Measurements from ENCODE around the gene TXNL4A. TPM values are rescaled to one million over a fixed set of nuclear protein-coding genes. Genes with fewer than 3 reads are reported as not detected.

Gene TXNL4A
- total and polyA plus RNA-seq, 3 donors from 2014 or later = 37.4 to 158 (median 47.0) TPM

GRCh38 chr18:79971211-79971952 is 17.0 kb downstream of the TXNL4A start:
- Histone ChIP-seq H3K27ac (no peak overlapping the region), H3K4me1 (no peaks in the 10 kb centered on the region), H3K27me3 (no peaks in the 10 kb centered on the region), H3K36me3 (ENCODE audit: low read depth, missing control alignments) (no peaks in the 10 kb centered on the region), H3K9me3 (no peaks in the 10 kb centered on the region), H3K4me3 (no peak overlapping the region)
- no peak for DNase-seq
- no peak for TF ChIP-seq POLR2A (IDR thresholded peaks at IDR 0.05)
- no peak for TF ChIP-seq CTCF (IDR thresholded peaks at IDR 0.05)
- 89 to 91% methylated on average over 16 to 17 of the region's 17 CpGs for WGBS, 2 donors
- intact Hi-C loops (cut with DNase I; ENCODE audit: low total_unique reads) = no loop called here

GRCh38 chr18:79970419-79971133 is 17.8 kb downstream of the TXNL4A start:
- Histone ChIP-seq H3K36me3 (ENCODE audit: low read depth, missing control alignments) (no peaks in the 10 kb centered on the region), H3K9me3 (no peaks in the 10 kb centered on the region), H3K4me3 (no peak overlapping the region), H3K27ac (no peak overlapping the region), H3K4me1 (no peaks in the 10 kb centered on the region), H3K27me3 (no peaks in the 10 kb centered on the region)
- DNase-seq = no peak
- TF ChIP-seq CTCF (IDR thresholded peaks at IDR 0.05) = no peak
- 86 to 87% methylated on average over 12 of the region's 12 CpGs for WGBS, 2 donors
- intact Hi-C loops (cut with DNase I; ENCODE audit: low total_unique reads) = no loop called here

- H3K27me3 ChIP-seq = no peaks in the 10 kb centered on the region
- H3K9me3 ChIP-seq = no peaks in the 10 kb centered on the region
- H3K27ac ChIP-seq = peak overlapping the region in 1 of 2 donors; percentile 15
- DNase-seq = no peak
- H3K36me3 ChIP-seq (ENCODE audit: low read depth, missing control alignments) = no peaks in the 10 kb centered on the region
- no peaks in the 10 kb centered on the region for H3K4me1 ChIP-seq
- H3K4me3 ChIP-seq = peak overlapping the region; percentile 59 to 66
- WGBS, 2 donors = 13 to 19% methylated on average over 17 to 24 of the region's 24 CpGs
- TF ChIP-seq POLR2A (IDR thresholded peaks at IDR 0.05) (no peak), CTCF (IDR thresholded peaks at IDR 0.05) (no peak)
- intact Hi-C loops (cut with DNase I; ENCODE audit: low total_unique reads) = no loop called here
Measured at GRCh38 chr18:79965119-79965902, 23.1 kb downstream of the TXNL4A start.

- Histone ChIP-seq H3K27me3 (no peaks in the 10 kb centered on the region), H3K9me3 (no peaks in the 10 kb centered on the region), H3K27ac (peak within 1 kb of the TSS in 1 of 2 donors; percentile 15), H3K4me1 (no peaks in the 10 kb centered on the region), H3K4me3 (peak within 1 kb of the TSS; percentile 59 to 66), H3K36me3 (ENCODE audit: low read depth, missing control alignments) (no peaks in the 10 kb centered on the region)
- TF ChIP-seq POLR2A (IDR thresholded peaks at IDR 0.05) (no peak), CTCF (IDR thresholded peaks at IDR 0.05) (peak in 2 of 3 experiments; percentile 33 to 39)
- intact Hi-C loops (cut with DNase I; ENCODE audit: low total_unique reads) = no loop called here
- peak; percentile 52 for DNase-seq
- WGBS, 2 donors = 0 to 6% methylated on average over 19 to 53 of the region's 73 CpGs
Measured at GRCh38 chr18:79964330-79965118, 23.8 kb downstream of the TXNL4A start, which contains the start of gene HSBP1L1. Gene HSBP1L1 (plus strand): TSS chr18:79964643. CDS start chr18:79964736, 93 bp downstream.

Data from testis (tissue), 3 donors.